Prostate gland (tissue), 2 donors: ENCODE data around the gene YEATS2. TPM values are rescaled to one million over a fixed set of nuclear protein-coding genes. Genes with fewer than 3 reads are reported as not detected.

ENCODE experiments used
- DNase-seq: peaks from one replicate; pipeline ENCODE4 v3.0.0-alpha.2; 2019; ENCODE audit warnings: low spot score
- H3K27ac ChIP-seq, 2 donors: fragments of 200-600 bp; sonication (generic); 2 replicates each; pipeline ENCODE4 v1.5.1; 2017 to 2019
- H3K27me3 ChIP-seq: fragments of 200-600 bp; sonication (generic); replicated peaks from 2 replicates; pipeline ENCODE4 v1.5.1; 2019; ENCODE audit not compliant: insufficient read depth
- H3K36me3 ChIP-seq, 2 donors: fragments of 200-600 bp; sonication (generic); 1 replicate in 1 of 2; 2 replicates in 1 of 2; pipeline versions ENCODE4 v1.5.1 to v1.8.1; 2017 to 2019
- H3K4me1 ChIP-seq: fragments of 200-600 bp; sonication (generic); replicated peaks from 2 replicates; pipeline ENCODE4 v1.5.1; 2019
- H3K4me3 ChIP-seq, 2 donors: fragments of 200-600 bp; sonication (generic); 2 replicates each; pipeline ENCODE4 v1.5.1; 2017 to 2019
- H3K9me3 ChIP-seq: fragments of 200-600 bp; sonication (generic); 2 replicates; pipeline ENCODE4 v1.5.1; 2017
- CTCF ChIP-seq, 4 experiments: fragments of 200-600 bp in 2 of 4; fragments of 450-650 bp in 2 of 4; sonication (generic) in 2 of 4; IDR thresholded peaks; 1 replicate in 3 of 4; 2 replicates in 1 of 4; pipeline ENCODE4 v1.5.1; 2016 to 2019; ENCODE audit warnings: antibody characterized with exemption in 4 of 4, mild to moderate bottlenecking in 2 of 4, moderate library complexity in 2 of 4
- POLR2A ChIP-seq: fragments of 450-650 bp; IDR thresholded peaks from one replicate; pipeline ENCODE4 v1.6.1; 2016; ENCODE audit warnings: antibody characterized with exemption, mild to moderate bottlenecking
- POLR2AphosphoS5 ChIP-seq: sonication (generic); formaldehyde crosslinking; IDR thresholded peaks from one replicate; pipeline ENCODE4 v1.6.1; 2017; ENCODE audit warnings: antibody characterized with exemption
- WGBS: methylation state at CpG from one replicate; pipeline ENCODE4 v1.1.5; 2018; 5-methylcytosine and 5-hydroxymethylcytosine counted together
- intact Hi-C: fragments of 100-400 bp; cut with DNase I; formaldehyde crosslinking; loops from one replicate; pipeline ENCODE4 v1.14.2; 2022
- total RNA-seq, 2 donors: library from RNA; depleted of rRNA; stranded (reverse); fragments of >200 nt; gene quantifications; one replicate each; pipeline ENCODE4 v1.1.0, GENCODE V29; 2016

Gene YEATS2
- 10 to 100 TPM; 24.1 to 24.8 TPM for total RNA-seq

GRCh38 chr3:183697610-183698317 is at the start of gene YEATS2:
Gene YEATS2, plus strand, starts transcription at chr3:183697797. Its CDS starts 17,366 bp downstream, at chr3:183715163.
- H3K4me1 ChIP-seq, result peaks cover 5% of the 10 kb centered on the region
- H3K9me3 ChIP-seq, result no peaks in the 10 kb centered on the region
- peak within 1 kb of the TSS; percentile 88 for H3K27ac ChIP-seq
- H3K4me3 ChIP-seq, result peak within 1 kb of the TSS; percentile 86 to 96
- intact Hi-C loops, result loop anchor here (5.0 kb wide), 1 partner anchor 60 kb away; the partner anchor contains the start of gene KLHL24
- H3K27me3 ChIP-seq, result no peaks in the 10 kb centered on the region
- peak; percentile 43 for DNase-seq
- H3K36me3 ChIP-seq, result no peaks in the 10 kb centered on the region
- TF ChIP-seq CTCF (IDR thresholded peaks at IDR 0.05) (no peak), POLR2AphosphoS5 (no peak), POLR2A (peak; percentile 54)
- under 1% methylated on average over 58 of the region's 89 CpGs for WGBS

GRCh38 chr3:183650554-183650953 is 47.0 kb upstream of the YEATS2 start:
- intact Hi-C loops, result no loop called here

GRCh38 chr3:183653209-183654064 is 44.2 kb upstream of the YEATS2 start:
- 77% methylated on average over 6 of the region's 6 CpGs for WGBS
- Histone ChIP-seq H3K36me3 (peaks cover 0 to 11% of the 10 kb centered on the region in 2 donors), H3K27me3 (no peaks in the 10 kb centered on the region), H3K27ac (no peak overlapping the region), H3K9me3 (no peaks in the 10 kb centered on the region), H3K4me1 (no peaks in the 10 kb centered on the region), H3K4me3 (no peak overlapping the region)
- no peak for DNase-seq
- intact Hi-C loops, result no loop called here
- no peak for TF ChIP-seq POLR2A
- no peak for TF ChIP-seq CTCF (IDR thresholded peaks at IDR 0.05)
- no peak for TF ChIP-seq POLR2AphosphoS5

More at GRCh38 chr3:183650554-183650953, 47.0 kb upstream of the YEATS2 start:
- Histone ChIP-seq H3K27ac (no peak overlapping the region), H3K36me3 (peaks cover 0 to 11% of the 10 kb centered on the region in 2 donors), H3K4me3 (no peak overlapping the region), H3K27me3 (no peaks in the 10 kb centered on the region), H3K4me1 (no peaks in the 10 kb centered on the region), H3K9me3 (no peaks in the 10 kb centered on the region)
- WGBS, result 82% methylated on average over 4 of the region's 4 CpGs
- TF ChIP-seq CTCF (IDR thresholded peaks at IDR 0.05), result no peak
- TF ChIP-seq POLR2A, result no peak
- TF ChIP-seq POLR2AphosphoS5, result no peak
- DNase-seq, result no peak

GRCh38 chr3:183654727-183655126 is 42.9 kb upstream of the YEATS2 start:
- intact Hi-C loops, result no loop called here
- no peaks in the 10 kb centered on the region for H3K27me3 ChIP-seq

More at GRCh38 chr3:183654727-183655126, 42.9 kb upstream of the YEATS2 start:
- no peak overlapping the region for H3K27ac ChIP-seq
- H3K36me3 ChIP-seq, result peaks cover 0 to 11% of the 10 kb centered on the region in 2 donors
- H3K4me3 ChIP-seq, result no peak overlapping the region
- TF ChIP-seq POLR2A (no peak), CTCF (IDR thresholded peaks at IDR 0.05) (no peak), POLR2AphosphoS5 (no peak)
- 100% methylated on average over 1 of the region's 1 CpG for WGBS
- no peaks in the 10 kb centered on the region for H3K9me3 ChIP-seq
- no peak for DNase-seq
- no peaks in the 10 kb centered on the region for H3K4me1 ChIP-seq
